Parathyroid adenoma (tissue), 2 donors: ENCODE measurements around the gene SPAG6.
"Not testable (repeated sequence)": the region's sequence is repeated elsewhere in the genome, so short reads cannot be mapped to it uniquely, and the experiment has no call there.

Experiments used
- H2AFZ ChIP-seq: fragments of 300-600 bp; sonication (generic); one replicate; pipeline ENCODE4 v1.7.0; 2017; ENCODE audit warnings: antibody characterized with exemption, mild to moderate bottlenecking
- H3K27ac ChIP-seq: fragments of 300-600 bp; sonication (generic); one replicate; pipeline ENCODE4 v1.7.0; 2017
- H3K27me3 ChIP-seq: fragments of 300-600 bp; sonication (generic); one replicate; pipeline ENCODE4 v1.7.0; 2017; ENCODE audit warnings: low read length; ENCODE audit not compliant: control insufficient read depth, insufficient read depth
- H3K36me3 ChIP-seq: fragments of 300-600 bp; sonication (generic); one replicate; pipeline ENCODE4 v1.7.0; 2017; ENCODE audit warnings: low read length; ENCODE audit not compliant: control insufficient read depth, insufficient read depth
- H3K4me1 ChIP-seq: fragments of 300-600 bp; sonication (generic); one replicate; pipeline ENCODE4 v1.7.0; 2017; ENCODE audit warnings: control low read depth
- H3K4me2 ChIP-seq: fragments of 300-600 bp; sonication (generic); one replicate; pipeline ENCODE4 v1.7.0; 2017; ENCODE audit warnings: low read length
- H3K4me3 ChIP-seq: fragments of 300-600 bp; sonication (generic); one replicate; pipeline ENCODE4 v1.7.0; 2017; ENCODE audit warnings: low read depth, low read length
- H3K79me2 ChIP-seq: fragments of 300-600 bp; sonication (generic); one replicate; pipeline ENCODE4 v1.7.0; 2017; ENCODE audit warnings: control low read depth
- H3K9ac ChIP-seq: fragments of 300-600 bp; sonication (generic); one replicate; pipeline ENCODE4 v1.7.0; 2017; ENCODE audit warnings: mild to moderate bottlenecking
- H3K9me3 ChIP-seq: fragments of 300-600 bp; sonication (generic); one replicate; pipeline ENCODE4 v1.7.0; 2017; ENCODE audit warnings: low read length; ENCODE audit not compliant: control insufficient read depth
- CTCF ChIP-seq: fragments of 300-600 bp; sonication (generic); IDR thresholded peaks from one replicate; pipeline ENCODE4 v1.7.0; 2017; ENCODE audit warnings: antibody characterized with exemption, mild to moderate bottlenecking
- donor health status: primary hyperparathyroidism.

SPAG6 gene

DNA sequence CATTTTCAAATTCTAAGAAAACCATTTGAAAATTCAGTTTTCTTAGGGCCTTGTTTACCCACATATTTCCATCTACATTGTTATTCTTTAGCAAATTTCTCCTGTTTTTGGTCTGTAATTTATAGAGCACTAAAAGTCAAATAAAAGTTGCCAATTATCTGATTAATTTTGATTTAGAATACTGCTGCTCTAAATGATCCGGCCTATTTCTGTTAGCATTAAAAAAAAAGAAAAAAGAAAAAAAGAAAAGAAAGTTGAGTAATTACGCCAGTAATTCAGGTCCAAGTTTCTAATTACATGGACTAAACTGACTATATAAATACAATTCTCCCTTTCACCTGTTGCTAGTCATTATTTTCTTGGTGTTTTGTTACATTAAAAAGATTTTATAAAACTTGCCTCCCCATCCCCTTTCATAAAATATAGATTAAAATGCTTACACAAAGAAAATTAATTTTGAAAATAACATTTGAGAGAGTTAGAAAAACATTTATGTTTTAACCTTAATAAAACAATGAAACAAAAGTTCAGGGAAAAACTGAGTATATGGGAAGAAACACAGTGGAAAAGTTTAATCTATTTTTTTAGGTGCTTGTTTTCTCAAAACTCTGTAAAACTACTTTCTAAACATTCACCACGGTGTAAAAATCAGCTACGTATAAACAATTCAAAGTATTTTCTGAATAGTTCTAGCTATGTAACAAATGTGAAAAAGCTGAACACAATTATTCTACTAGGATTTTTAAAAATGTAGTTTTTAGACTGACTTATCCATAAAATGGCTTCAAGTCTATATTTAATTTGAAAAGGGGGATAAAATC, 35.9 kb upstream of the SPAG6 start:
- no peak overlapping the region for H3K4me3 ChIP-seq
- H3K9me3 ChIP-seq = no peaks in the 10 kb centered on the region
- no peaks in the 10 kb centered on the region for H3K4me1 ChIP-seq
- H3K4me2 ChIP-seq = no peak overlapping the region
- no peak overlapping the region for H3K9ac ChIP-seq
- no peak for TF ChIP-seq CTCF
- no peak overlapping the region for H2AFZ ChIP-seq
- no peaks in the 10 kb centered on the region for H3K79me2 ChIP-seq
- no peaks in the 10 kb centered on the region for H3K27me3 ChIP-seq
- H3K36me3 ChIP-seq = no peaks in the 10 kb centered on the region
- H3K27ac ChIP-seq = no peak overlapping the region

DNA sequence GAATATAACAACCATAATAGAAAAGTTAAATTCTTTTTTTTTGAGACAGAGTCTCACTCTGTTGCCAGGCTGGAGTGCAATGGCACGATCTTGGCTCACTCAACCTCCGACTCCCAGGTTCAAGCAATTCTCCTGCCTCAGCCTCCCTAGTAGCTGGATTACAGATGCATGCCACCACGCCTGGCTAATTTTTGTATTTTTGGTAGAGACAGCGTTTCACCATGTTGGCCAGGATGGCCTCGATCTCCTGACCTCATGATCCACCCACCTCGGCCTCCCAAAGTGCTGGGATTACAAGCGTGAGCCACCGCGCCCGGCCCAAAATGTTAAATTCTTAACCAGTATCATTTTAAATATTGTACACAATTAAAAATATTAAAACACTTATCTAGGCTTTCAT, 35.3 kb upstream of the SPAG6 start:
- H3K4me2 ChIP-seq, H3K36me3 ChIP-seq, H3K4me3 ChIP-seq, H3K4me1 ChIP-seq, H3K27ac ChIP-seq, H3K79me2 ChIP-seq, H2AFZ ChIP-seq, H3K9me3 ChIP-seq, H3K27me3 ChIP-seq, H3K9ac ChIP-seq: not testable (repeated sequence)

GRCh38 chr10:22310928-22311327, 34.4 kb upstream of the SPAG6 start:
- Histone ChIP-seq H3K4me1 (no peaks in the 10 kb centered on the region), H3K4me2 (no peak overlapping the region)

GRCh38 chr10:22314852-22315251, 30.4 kb upstream of the SPAG6 start:
- no peaks in the 10 kb centered on the region for H3K27me3 ChIP-seq
- no peak for TF ChIP-seq CTCF
- H2AFZ ChIP-seq = no peak overlapping the region
- no peaks in the 10 kb centered on the region for H3K36me3 ChIP-seq
- no peaks in the 10 kb centered on the region for H3K9me3 ChIP-seq
- H3K4me1 ChIP-seq = no peaks in the 10 kb centered on the region
- no peak overlapping the region for H3K27ac ChIP-seq
- H3K9ac ChIP-seq = no peak overlapping the region
- H3K4me3 ChIP-seq = no peak overlapping the region
- no peak overlapping the region for H3K4me2 ChIP-seq
- no peaks in the 10 kb centered on the region for H3K79me2 ChIP-seq

More at GRCh38 chr10:22310928-22311327, 34.4 kb upstream of the SPAG6 start:
- Histone ChIP-seq H3K27me3 (no peaks in the 10 kb centered on the region), H3K4me3 (no peak overlapping the region), H3K27ac (no peak overlapping the region), H3K9me3 (no peaks in the 10 kb centered on the region), H3K36me3 (no peaks in the 10 kb centered on the region), H3K9ac (no peak overlapping the region), H3K79me2 (no peaks in the 10 kb centered on the region), H2AFZ (no peak overlapping the region)
- no peak for TF ChIP-seq CTCF

DNA sequence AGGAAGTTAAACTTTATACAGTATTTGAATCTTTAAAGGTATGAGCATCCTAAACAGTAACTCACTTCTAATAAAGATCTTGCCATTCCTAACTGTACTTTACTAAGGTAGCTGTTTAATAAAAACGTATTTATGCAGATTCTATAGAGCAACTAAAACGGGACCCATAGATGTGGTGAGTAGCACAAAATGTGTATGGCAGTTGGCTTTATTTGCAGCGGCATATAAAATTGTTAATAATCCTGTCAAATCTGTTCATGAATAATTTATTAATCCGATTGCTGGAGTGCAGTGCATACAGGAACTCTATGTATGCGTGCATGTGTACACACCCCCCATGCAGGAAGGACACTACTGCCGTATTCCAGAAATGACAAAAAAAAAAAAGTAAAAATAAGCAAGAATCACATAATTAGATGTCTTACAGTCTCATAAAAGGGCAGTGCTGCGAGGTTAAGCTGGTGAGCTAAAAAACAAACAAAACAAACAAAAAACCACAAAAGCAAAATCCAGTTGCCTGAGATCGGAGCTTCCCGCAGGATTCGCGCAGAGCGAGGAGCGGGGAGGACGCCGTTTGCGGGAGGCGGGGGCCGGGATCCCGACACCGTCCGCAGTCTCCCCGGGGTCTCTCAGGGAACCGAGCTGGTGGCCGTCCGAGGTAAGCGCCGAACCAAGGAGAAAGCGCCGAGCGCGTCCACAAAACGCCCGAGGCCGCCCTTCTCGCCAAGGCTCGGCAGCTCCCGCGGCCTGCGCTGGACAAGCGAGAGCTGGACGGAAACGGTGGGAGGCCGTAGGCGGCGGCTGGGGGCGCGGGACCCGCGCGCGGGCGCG, 29.6 kb upstream of the SPAG6 start:
- Histone ChIP-seq H3K27me3 (no peaks in the 10 kb centered on the region), H2AFZ (peak overlapping the region; percentile 83), H3K36me3 (no peaks in the 10 kb centered on the region), H3K4me3 (peak overlapping the region; percentile 83), H3K4me2 (peak overlapping the region; percentile 66), H3K79me2 (no peaks in the 10 kb centered on the region), H3K9ac (peak overlapping the region; percentile 41), H3K4me1 (no peaks in the 10 kb centered on the region), H3K27ac (peak overlapping the region; percentile 91), H3K9me3 (no peaks in the 10 kb centered on the region)
- TF ChIP-seq CTCF = no peak
